Measurements from ENCODE around the gene FBXO22. TPM values are rescaled to one million over a fixed set of nuclear protein-coding genes. Genes with fewer than 3 reads are reported as not detected.

FBXO22 gene
- total and polyA plus RNA-seq, 12 donors, result 3.8 to 23.4 (median 18.4) TPM

- peaks cover 0 to 26% (median 0%) of the 10 kb centered on the region in 9 donors for H3K36me3 ChIP-seq
- DNase-seq, result no peak
- ATAC-seq, result no peak
- intact Hi-C loops (cut with DNase I), result loop anchor here in 2 of 10 donors (5.0 to 10.0 kb wide), 2 partner anchors 110 to 112 kb away; no protein-coding TSS in a partner anchor
- WGBS, 2 donors, result 100% methylated on average over 1 of the region's 1 CpG
- peaks cover 0 to 38% (median 25%) of the 10 kb centered on the region in 9 donors for H3K4me1 ChIP-seq
- no peak overlapping the region for H3K4me3 ChIP-seq
- no peak for TF ChIP-seq CTCF (IDR thresholded peaks at IDR 0.05)
- H3K9me3 ChIP-seq, result no peaks in the 10 kb centered on the region
- no peaks in the 10 kb centered on the region for H3K27me3 ChIP-seq
- H3K27ac ChIP-seq, result no peak overlapping the region
Measured at GRCh38 chr15:75924576-75924975, 20.9 kb downstream of the FBXO22 start.

- WGBS, 2 donors, result 63 to 83% methylated on average over 2 of the region's 2 CpGs
- Histone ChIP-seq H3K27me3 (no peaks in the 10 kb centered on the region), H3K4me3 (no peak overlapping the region), H3K36me3 (peaks cover 0 to 32% (median 0%) of the 10 kb centered on the region in 9 donors), H3K27ac (no peak overlapping the region), H3K9me3 (no peaks in the 10 kb centered on the region), H3K4me1 (peaks cover 0 to 43% (median 31%) of the 10 kb centered on the region in 9 donors)
- intact Hi-C loops (cut with DNase I), result loop anchor here in 1 of 10 donors (10.0 kb wide), 1 partner anchor 111 kb away; no protein-coding TSS in a partner anchor
- ATAC-seq (no peak), DNase-seq (no peak)
- no peak for TF ChIP-seq CTCF (IDR thresholded peaks at IDR 0.05)
Measured at GRCh38 chr15:75925440-75925839, 21.8 kb downstream of the FBXO22 start.

- peaks cover 0 to 38% (median 4%) of the 10 kb centered on the region in 9 donors for H3K36me3 ChIP-seq
- 92 to 96% methylated on average over 3 of the region's 3 CpGs for WGBS, 2 donors
- H3K27ac ChIP-seq, result no peak overlapping the region
- no peak for TF ChIP-seq CTCF (IDR thresholded peaks at IDR 0.05)
- no peak overlapping the region for H3K4me3 ChIP-seq
- ATAC-seq, result no peak
- no peak for DNase-seq
- H3K9me3 ChIP-seq, result no peaks in the 10 kb centered on the region
- no peaks in the 10 kb centered on the region for H3K27me3 ChIP-seq
- intact Hi-C loops (cut with DNase I), result loop anchor here in 1 of 10 donors (10.0 kb wide), 1 partner anchor 112 kb away; no protein-coding TSS in a partner anchor
- peaks cover 0 to 42% (median 31%) of the 10 kb centered on the region in 9 donors for H3K4me1 ChIP-seq
Measured at GRCh38 chr15:75926931-75927330, 23.3 kb downstream of the FBXO22 start.

- peaks cover 0 to 45% (median 4%) of the 10 kb centered on the region in 9 donors for H3K36me3 ChIP-seq
- intact Hi-C loops (cut with DNase I), result loop anchor here in 1 of 10 donors (10.0 kb wide), 1 partner anchor 113 kb away; no protein-coding TSS in a partner anchor
- H3K27me3 ChIP-seq, result no peaks in the 10 kb centered on the region
- H3K4me3 ChIP-seq, result no peak overlapping the region
- ATAC-seq (no peak), DNase-seq (no peak)
- WGBS, 2 donors, result 93 to 96% methylated on average over 4 of the region's 4 CpGs
- no peak overlapping the region for H3K27ac ChIP-seq
- no peaks in the 10 kb centered on the region for H3K9me3 ChIP-seq
- H3K4me1 ChIP-seq, result peaks cover 0 to 35% (median 25%) of the 10 kb centered on the region in 9 donors
- no peak for TF ChIP-seq CTCF (IDR thresholded peaks at IDR 0.05)
Measured at GRCh38 chr15:75927601-75928000, 23.9 kb downstream of the FBXO22 start.
